HCT116 (cell line): ENCODE measurements around the gene SHANK1. TPM values are rescaled to one million over a fixed set of nuclear protein-coding genes. Genes with fewer than 3 reads are reported as not detected.

Source experiments
- ATAC-seq: fragments of 200-7000 bp; cut with Tn5 transposase; 2 replicates; pipeline ENCODE4 v1.9.1; 2020; ENCODE audit warnings: mild to moderate bottlenecking, moderate library complexity
- BruUV-seq: library from RNA; stranded (reverse); fragments of 400-500 nt; replicated peaks from 2 replicates; lab custom pipeline; 2021; lab: Mats Ljungman, UMichigan
- CTCF ChIA-PET: fragments of 300-600 bp; sonication (Branson Sonifier 250); formaldehyde crosslinking; loops from one replicate; lab custom pipeline; 2021; ENCODE audit warnings: antibody characterized with exemption; lab: Charles Lee
- POLR2A ChIA-PET: fragments of 300-600, 350-600 bp; sonication (Branson Sonifier 250); formaldehyde crosslinking; loops from one replicate; lab custom pipeline; 2021; ENCODE audit warnings: antibody characterized with exemption; lab: Charles Lee
- RAD21 ChIA-PET, 2 experiments: fragments of 300-600 bp; sonication (Branson Sonifier 250); formaldehyde crosslinking; loops; one replicate each; lab custom pipeline; 2023; ENCODE audit warnings: low total read pairs in 2 of 2; ENCODE audit not compliant: uncharacterized antibody in 2 of 2, unreplicated experiment in 2 of 2, low non-redundant PET in 1 of 2; lab: Charles Lee
- DNase-seq: peaks from one replicate; pipeline ENCODE4 v3.0.0-alpha.2; 2010; ENCODE audit warnings: low read depth, low spot score
- H2AFZ ChIP-seq: fragments of 200-600 bp; shearing (Covaris generic), sonication (generic); 2 replicates; pipeline ENCODE4 v1.6.1; 2017; ENCODE audit warnings: low read depth, mixed run types, mixed read lengths, antibody characterized with exemption, low read length; ENCODE audit not compliant: poor library complexity, severe bottlenecking
- H3K27ac ChIP-seq: 2 replicates; pipeline ENCODE4 v1.5.1; 2012; ENCODE audit warnings: low read depth, low read length
- H3K27me3 ChIP-seq: fragments of 200-600 bp; sonication (generic); 2 replicates; pipeline ENCODE4 v1.6.1; 2016; ENCODE audit warnings: mixed run types, low read length, mixed read lengths; ENCODE audit not compliant: insufficient read depth
- H3K36me3 ChIP-seq, 2 experiments: fragments of 200-500 bp in 1 of 2; fragments of 200-600 bp in 1 of 2; sonication (Bioruptor generic) in 1 of 2; sonication (generic) in 1 of 2; 2 replicates each; pipeline versions ENCODE4 v1.5.1 to v1.6.1; 2014 to 2016; ENCODE audit warnings: low read length in 2 of 2, inconsistent platforms in 1 of 2, mixed read lengths in 1 of 2, mixed run types in 1 of 2; ENCODE audit not compliant: insufficient read depth in 2 of 2, control insufficient read depth in 1 of 2
- H3K4me1 ChIP-seq, 2 experiments: fragments of 200-600 bp in 1 of 2; sonication (generic) in 1 of 2; 2 replicates each; pipeline versions ENCODE4 v1.5.1 to v1.6.1; 2012 to 2017; ENCODE audit warnings: low read length in 2 of 2, inconsistent platforms in 1 of 2, mild to moderate bottlenecking in 1 of 2, mixed read lengths in 1 of 2, mixed run types in 1 of 2, moderate library complexity in 1 of 2; ENCODE audit not compliant: insufficient read depth in 2 of 2, control insufficient read depth in 1 of 2
- H3K4me2 ChIP-seq: fragments of 200-600 bp; sonication (generic); 2 replicates; pipeline ENCODE4 v1.6.1; 2017; ENCODE audit warnings: mixed run types, low read length, mixed read lengths
- H3K4me3 ChIP-seq, 2 experiments: fragments of 200-600 bp in 1 of 2; sonication (generic) in 1 of 2; replicated peaks in 1 of 2; 2 replicates each; pipeline ENCODE4 v1.5.1; 2011 to 2016; ENCODE audit warnings: low read length in 2 of 2, control low read depth in 1 of 2, low read depth in 1 of 2, mild to moderate bottlenecking in 1 of 2, mixed read lengths in 1 of 2, mixed run types in 1 of 2
- H3K79me2 ChIP-seq: fragments of 200-600 bp; sonication (generic); 2 replicates; pipeline ENCODE4 v1.6.1; 2017; ENCODE audit warnings: mild to moderate bottlenecking, mixed run types, low read length, moderate library complexity, mixed read lengths; ENCODE audit not compliant: insufficient read depth
- H3K9ac ChIP-seq: fragments of 200-600 bp; sonication (generic); 2 replicates; pipeline ENCODE4 v1.6.1; 2016; ENCODE audit warnings: low read length, mixed read lengths
- H3K9me2 ChIP-seq: fragments of 200-600 bp; sonication (generic), shearing (Covaris generic); 2 replicates; pipeline ENCODE4 v1.6.1; 2017; ENCODE audit warnings: mixed run types, mild to moderate bottlenecking, moderate library complexity; ENCODE audit not compliant: insufficient read depth
- H3K9me3 ChIP-seq, 2 experiments: fragments of 200-500 bp in 1 of 2; fragments of 200-600 bp in 1 of 2; sonication (Bioruptor generic) in 1 of 2; sonication (generic) in 1 of 2; 2 replicates each; pipeline ENCODE4 v1.6.1; 2014 to 2017; ENCODE audit warnings: low read length in 2 of 2, mixed read lengths in 2 of 2, inconsistent platforms in 1 of 2, low read depth in 1 of 2, mild to moderate bottlenecking in 1 of 2, mixed run types in 1 of 2, moderate library complexity in 1 of 2; ENCODE audit not compliant: control insufficient read depth in 1 of 2, insufficient read depth in 1 of 2
- H4K20me1 ChIP-seq: fragments of 200-600 bp; sonication (generic), shearing (Covaris generic); 2 replicates; pipeline ENCODE4 v1.6.1; 2017; ENCODE audit warnings: mixed run types, mild to moderate bottlenecking, moderate library complexity; ENCODE audit not compliant: insufficient read depth
- EGR1 ChIP-seq: IDR thresholded peaks from 2 replicates; pipeline ENCODE4 v1.6.1; 2012; ENCODE audit warnings: low read depth
- EZH2 ChIP-seq: fragments of 200-600 bp; sonication (generic); IDR thresholded peaks from 2 replicates; pipeline ENCODE4 v1.6.1; 2017; ENCODE audit warnings: antibody characterized with exemption, mixed run types
- POLR2A ChIP-seq: IDR thresholded peaks from 2 replicates; pipeline ENCODE4 v1.7.0; 2011; ENCODE audit warnings: borderline replicate concordance; ENCODE audit not compliant: insufficient read depth, insufficient read length; ENCODE audit errors: extremely low read depth
- REST ChIP-seq: IDR thresholded peaks from 2 replicates; pipeline ENCODE4 v1.6.1; 2012; ENCODE audit warnings: low read depth
- SP1 ChIP-seq: IDR thresholded peaks from 2 replicates; pipeline ENCODE4 v1.6.1; 2012; ENCODE audit warnings: low read depth
- ZFX ChIP-seq: fragments of 450-650 bp; IDR thresholded peaks from 2 replicates; pipeline ENCODE4 v1.6.1; 2017
- intact Hi-C: fragments of 100-400 bp; cut with micrococcal nuclease; formaldehyde crosslinking; loops from 2 replicates; pipeline ENCODE4 v1.10.0; 2022
- total RNA-seq: library from RNA; stranded (reverse); gene quantifications from one replicate; pipeline ENCODE4 v1.2.1, GENCODE V29; 2021; ENCODE audit not compliant: unreplicated experiment
- TF ChIP-seq, protein P1 (sequence below), 3 experiments: fragments of 200-600 bp in 1 of 3; sonication (generic) in 1 of 3; IDR thresholded peaks in 2 of 3; conservative IDR thresholded peaks in 1 of 3; 2 replicates each; pipeline ENCODE4 v1.5.1; 2012 to 2017; ENCODE audit warnings: low read depth in 2 of 3, low read length in 2 of 3, antibody characterized with exemption in 1 of 3, borderline replicate concordance in 1 of 3, control low read depth in 1 of 3, mild to moderate bottlenecking in 1 of 3, mixed read lengths in 1 of 3, mixed run types in 1 of 3, moderate library complexity in 1 of 3; ENCODE audit not compliant: insufficient read depth in 1 of 3

SHANK1 gene
- total RNA-seq, 1 experiment from 2014 or later, result 3.0 TPM

GRCh38 chr19:50633973-50634372 is 85.6 kb downstream of the SHANK1 start:
- H3K4me3 ChIP-seq, result no peak overlapping the region
- no peak overlapping the region for H3K4me2 ChIP-seq
- H3K27ac ChIP-seq, result no peak overlapping the region
- DNase-seq (no peak), ATAC-seq (no peak)
- no peaks in the 10 kb centered on the region for H3K36me3 ChIP-seq
- no peaks in the 10 kb centered on the region for H4K20me1 ChIP-seq
- no peak overlapping the region for H2AFZ ChIP-seq
- no peaks in the 10 kb centered on the region for H3K9me2 ChIP-seq
- no peak overlapping the region for H3K9ac ChIP-seq
- RAD21 ChIA-PET, result no interaction called here
- BruUV-seq, result no TSS peak
- H3K27me3 ChIP-seq, result peaks cover 12% of the 10 kb centered on the region; the same call in 1 of the 2 replicates
- intact Hi-C loops, result no loop called here
- H3K9me3 ChIP-seq, result peaks cover 7% of the 10 kb centered on the region in 2 experiments; a peak in 2 of 4 replicates
- CTCF ChIA-PET, result no interaction called here
- peaks cover 0 to 1% of the 10 kb centered on the region in 2 experiments; a peak in 1 of 4 replicates for H3K4me1 ChIP-seq
- H3K79me2 ChIP-seq, result no peaks in the 10 kb centered on the region
- TF ChIP-seq, protein P1, sequence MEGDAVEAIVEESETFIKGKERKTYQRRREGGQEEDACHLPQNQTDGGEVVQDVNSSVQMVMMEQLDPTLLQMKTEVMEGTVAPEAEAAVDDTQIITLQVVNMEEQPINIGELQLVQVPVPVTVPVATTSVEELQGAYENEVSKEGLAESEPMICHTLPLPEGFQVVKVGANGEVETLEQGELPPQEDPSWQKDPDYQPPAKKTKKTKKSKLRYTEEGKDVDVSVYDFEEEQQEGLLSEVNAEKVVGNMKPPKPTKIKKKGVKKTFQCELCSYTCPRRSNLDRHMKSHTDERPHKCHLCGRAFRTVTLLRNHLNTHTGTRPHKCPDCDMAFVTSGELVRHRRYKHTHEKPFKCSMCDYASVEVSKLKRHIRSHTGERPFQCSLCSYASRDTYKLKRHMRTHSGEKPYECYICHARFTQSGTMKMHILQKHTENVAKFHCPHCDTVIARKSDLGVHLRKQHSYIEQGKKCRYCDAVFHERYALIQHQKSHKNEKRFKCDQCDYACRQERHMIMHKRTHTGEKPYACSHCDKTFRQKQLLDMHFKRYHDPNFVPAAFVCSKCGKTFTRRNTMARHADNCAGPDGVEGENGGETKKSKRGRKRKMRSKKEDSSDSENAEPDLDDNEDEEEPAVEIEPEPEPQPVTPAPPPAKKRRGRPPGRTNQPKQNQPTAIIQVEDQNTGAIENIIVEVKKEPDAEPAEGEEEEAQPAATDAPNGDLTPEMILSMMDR (IDR thresholded peaks at IDR 0.05 in 2 of 3, conservative IDR thresholded peaks at IDR 0.05 in 1 of 3; ENCODE audit: borderline replicate concordance in 1 of 3, insufficient read depth in 1 of 3, low read depth in 2 of 3, low read length in 2 of 3), result no peak
- TF ChIP-seq EGR1 (no peak), EZH2 (no peak), REST (no peak), ZFX (no peak), POLR2A (no peak), SP1 (no peak)
- POLR2A ChIA-PET, result no interaction called here
